Thymus (tissue), 11 donors: ENCODE data around the gene LAMC1. TPM values are rescaled to one million over a fixed set of nuclear protein-coding genes. Genes with fewer than 3 reads are reported as not detected.

ENCODE experiments used
- DNase-seq, 9 donors: peaks; one replicate each; pipeline ENCODE4 v3.0.0-alpha.2; 2013; ENCODE audit warnings: low spot score in 9 of 9, low read depth in 6 of 9, missing footprints in 1 of 9
- H3K27ac ChIP-seq, 2 donors: one replicate each; pipeline ENCODE4 v1.5.1; 2013; ENCODE audit warnings: control low read depth in 1 of 2, low read depth in 1 of 2, low read length in 1 of 2, mild to moderate bottlenecking in 1 of 2, moderate library complexity in 1 of 2
- H3K27me3 ChIP-seq, 2 donors: one replicate each; pipeline ENCODE4 v1.5.1; 2013; ENCODE audit warnings: low read length in 1 of 2; ENCODE audit not compliant: control insufficient read depth in 2 of 2, insufficient read depth in 1 of 2
- H3K36me3 ChIP-seq, 2 donors: one replicate each; pipeline ENCODE4 v1.5.1; 2013; ENCODE audit warnings: low read length in 1 of 2, mild to moderate bottlenecking in 1 of 2, moderate library complexity in 1 of 2; ENCODE audit not compliant: control insufficient read depth in 2 of 2, insufficient read depth in 2 of 2
- H3K4me1 ChIP-seq, 2 donors: one replicate each; pipeline ENCODE4 v1.5.1; 2013; ENCODE audit warnings: low read length in 2 of 2; ENCODE audit not compliant: control insufficient read depth in 2 of 2, insufficient read depth in 2 of 2
- H3K4me3 ChIP-seq, 2 donors: one replicate each; pipeline ENCODE4 v1.5.1; 2013; ENCODE audit warnings: low read length in 2 of 2, control low read depth in 1 of 2, mild to moderate bottlenecking in 1 of 2
- H3K9me3 ChIP-seq, 2 donors: one replicate each; pipeline ENCODE4 v1.5.1; 2013; ENCODE audit warnings: low read length in 1 of 2, mild to moderate bottlenecking in 1 of 2; ENCODE audit not compliant: control insufficient read depth in 2 of 2, insufficient read depth in 1 of 2
- WGBS: extraction: QIAGEN DNeasy Blood & Tissue Kit; methylation state at CpG from one replicate; pipeline ENCODE4 v1.1.7; 2013; 5-methylcytosine and 5-hydroxymethylcytosine counted together
- polyA plus RNA-seq: library from polyadenylated mRNA; stranded (reverse); fragments of 200-250 nt; gene quantifications from one replicate; pipeline ENCODE4 v1.2.3, GENCODE V29; 2013
- total RNA-seq: library from RNA; stranded (reverse); fragments of 120-200 nt; gene quantifications from one replicate; pipeline ENCODE4 v1.2.4, GENCODE V29; 2013
- donor health status: healthy.

LAMC1 gene
- total and polyA plus RNA-seq, 2 donors, result 12.6 to 20.5 TPM

DNA sequence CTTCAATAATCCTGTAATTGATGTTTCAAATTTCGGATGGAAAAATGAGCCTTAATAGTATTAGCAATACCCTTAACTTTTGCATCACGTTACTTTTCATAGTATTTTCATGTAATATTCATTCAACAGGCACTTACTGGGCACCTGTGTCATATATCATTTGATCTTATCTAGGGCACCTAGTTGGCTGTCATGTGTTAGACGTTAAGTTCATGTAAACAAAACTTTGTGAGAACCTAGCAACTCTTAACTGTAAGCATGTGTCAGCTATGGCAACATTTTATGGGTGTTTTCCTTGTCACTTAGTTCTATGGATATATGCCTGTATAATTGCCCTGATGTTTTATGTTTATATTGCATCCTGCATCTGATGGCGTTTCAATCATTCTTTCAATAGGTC, 163.6 kb downstream of the LAMC1 start:
- peak overlapping the region in 1 of 2 donors; percentile 57 for H3K27ac ChIP-seq

DNA sequence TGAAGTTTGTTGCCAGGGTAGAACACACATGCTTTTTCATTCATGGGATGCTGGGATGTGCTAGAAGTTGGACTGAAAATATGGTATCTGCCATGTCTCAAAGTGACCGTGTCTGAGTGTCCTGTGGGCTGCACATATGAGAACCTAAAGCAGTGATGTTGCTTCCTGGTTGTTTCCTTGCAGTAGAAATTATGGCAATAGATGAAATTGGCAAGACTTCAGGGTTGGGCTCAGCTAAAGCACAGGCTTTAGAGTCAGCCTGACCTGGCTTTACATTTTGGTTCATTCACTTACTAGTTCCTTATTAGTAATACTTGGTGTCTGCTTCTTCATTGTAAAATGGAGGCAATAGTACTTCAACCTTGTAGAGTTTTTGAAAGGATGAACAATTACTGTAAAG, 165.0 kb downstream of the LAMC1 start:
- DNase-seq, result no peak
- WGBS, result 95% methylated on average over 1 of the region's 1 CpG

More for the DNA sequence above, 163.6 kb downstream of the LAMC1 start:
- Histone ChIP-seq H3K27me3 (peaks cover 0 to 23% of the 10 kb centered on the region in 2 donors), H3K9me3 (no peaks in the 10 kb centered on the region), H3K4me3 (peak overlapping the region; percentile 41 to 43), H3K4me1 (peaks cover 0 to 10% of the 10 kb centered on the region in 2 donors), H3K36me3 (no peaks in the 10 kb centered on the region)
- 81% methylated on average over 4 of the region's 4 CpGs for WGBS
- peak in 1 of 9 donors; percentile 49 for DNase-seq

DNA sequence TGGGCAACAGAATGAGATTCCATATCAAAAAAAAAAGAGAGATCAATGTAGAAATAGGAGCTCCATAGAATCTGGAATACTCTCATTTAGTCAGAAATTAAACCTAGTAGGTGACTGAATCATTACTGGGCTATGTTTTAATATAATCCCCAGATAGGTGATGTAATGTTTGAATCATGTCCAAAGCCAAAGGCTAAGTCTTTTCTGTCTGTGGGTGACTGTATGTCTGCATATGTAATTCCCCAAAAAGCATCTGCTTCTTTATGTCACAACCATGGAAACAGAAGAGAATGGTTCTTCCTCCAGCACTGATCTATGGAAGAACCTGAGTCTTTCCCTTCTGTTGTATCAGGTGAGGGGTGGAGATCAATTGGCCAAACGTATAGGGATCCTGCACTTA, 168.6 kb downstream of the LAMC1 start:
- 96% methylated on average over 1 of the region's 1 CpG for WGBS
- H3K4me3 ChIP-seq, result no peak overlapping the region
- no peak overlapping the region for H3K27ac ChIP-seq
- DNase-seq, result no peak
- H3K36me3 ChIP-seq, result no peaks in the 10 kb centered on the region
- H3K9me3 ChIP-seq, result no peaks in the 10 kb centered on the region
- H3K27me3 ChIP-seq, result peaks cover 0 to 6% of the 10 kb centered on the region in 2 donors
- H3K4me1 ChIP-seq, result peaks cover 6 to 17% of the 10 kb centered on the region in 2 donors

More for the DNA sequence above, 165.0 kb downstream of the LAMC1 start:
- Histone ChIP-seq H3K36me3 (no peaks in the 10 kb centered on the region), H3K4me1 (peaks cover 0 to 10% of the 10 kb centered on the region in 2 donors), H3K27me3 (peaks cover 0 to 23% of the 10 kb centered on the region in 2 donors), H3K9me3 (no peaks in the 10 kb centered on the region), H3K4me3 (no peak overlapping the region), H3K27ac (no peak overlapping the region)

DNA sequence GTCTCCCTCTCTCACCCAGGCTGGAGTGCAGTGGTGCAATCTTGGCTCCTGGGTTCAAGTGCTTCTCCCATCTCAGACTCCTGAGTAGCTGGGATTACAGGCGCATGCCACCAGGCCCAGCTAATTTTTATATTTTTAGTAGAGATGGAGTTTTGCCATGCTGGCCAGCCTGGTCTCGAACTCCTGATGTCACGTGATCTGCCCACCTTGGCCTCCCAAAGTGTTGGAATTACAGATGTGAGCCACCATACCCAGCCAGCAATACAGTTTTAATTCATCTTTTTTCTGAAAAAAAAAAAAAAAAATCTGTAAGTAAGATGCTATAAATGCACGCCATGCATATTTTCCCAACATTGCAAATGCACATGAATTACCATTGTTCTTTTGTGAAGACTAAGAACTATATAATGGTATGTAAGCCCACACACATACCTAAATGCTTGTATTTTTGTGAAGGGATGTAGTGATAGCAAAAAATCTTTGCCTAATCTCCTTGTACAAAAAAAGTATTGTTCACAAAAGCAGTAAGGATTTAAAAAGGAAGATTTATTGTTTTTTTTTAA, 170.8 kb downstream of the LAMC1 start:
- Histone ChIP-seq H3K9me3 (no peaks in the 10 kb centered on the region), H3K4me1 (peaks cover 6 to 20% of the 10 kb centered on the region in 2 donors), H3K27ac (no peak overlapping the region), H3K36me3 (no peaks in the 10 kb centered on the region), H3K27me3 (no peaks in the 10 kb centered on the region), H3K4me3 (no peak overlapping the region)
- WGBS, result 96% methylated on average over 4 of the region's 4 CpGs
- DNase-seq, result no peak

DNA sequence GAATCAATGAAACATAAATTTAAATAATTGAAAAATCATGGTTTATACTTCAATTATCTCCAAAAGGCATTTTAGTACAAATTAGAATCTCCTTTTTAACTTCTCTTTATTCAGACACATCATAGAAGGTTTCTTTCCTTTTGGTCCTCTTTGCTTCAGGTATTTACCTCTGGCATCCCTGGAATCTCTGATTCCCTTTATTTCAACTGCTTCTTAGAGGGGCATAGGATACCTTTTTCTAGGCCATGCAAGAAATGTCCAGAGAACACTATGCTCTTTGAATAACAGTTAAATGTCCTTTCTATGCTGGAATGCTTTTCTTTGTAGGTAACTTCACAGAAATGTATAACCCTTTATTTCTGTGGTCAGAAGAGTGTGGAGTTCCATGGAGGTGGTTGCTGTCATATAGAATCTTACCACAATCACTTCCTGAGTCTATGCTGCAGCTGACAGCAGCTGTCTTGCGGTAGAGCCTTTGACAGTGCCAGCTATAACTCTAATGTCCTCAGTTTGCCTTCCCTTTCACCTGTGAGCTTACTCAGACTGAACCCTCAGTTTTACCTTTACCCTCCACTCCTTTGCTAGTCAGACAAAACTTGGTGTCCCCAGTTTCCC, 171.4 kb downstream of the LAMC1 start:
- 7% methylated on average over 1 of the region's 1 CpG for WGBS
- Histone ChIP-seq H3K27me3 (no peaks in the 10 kb centered on the region), H3K27ac (peak overlapping the region in 1 of 2 donors; percentile 82), H3K9me3 (no peaks in the 10 kb centered on the region), H3K4me1 (peaks cover 6 to 20% of the 10 kb centered on the region in 2 donors), H3K4me3 (no peak overlapping the region), H3K36me3 (no peaks in the 10 kb centered on the region)
- peak in 8 of 9 donors; percentile 44 to 87 (median 66) for DNase-seq

DNA sequence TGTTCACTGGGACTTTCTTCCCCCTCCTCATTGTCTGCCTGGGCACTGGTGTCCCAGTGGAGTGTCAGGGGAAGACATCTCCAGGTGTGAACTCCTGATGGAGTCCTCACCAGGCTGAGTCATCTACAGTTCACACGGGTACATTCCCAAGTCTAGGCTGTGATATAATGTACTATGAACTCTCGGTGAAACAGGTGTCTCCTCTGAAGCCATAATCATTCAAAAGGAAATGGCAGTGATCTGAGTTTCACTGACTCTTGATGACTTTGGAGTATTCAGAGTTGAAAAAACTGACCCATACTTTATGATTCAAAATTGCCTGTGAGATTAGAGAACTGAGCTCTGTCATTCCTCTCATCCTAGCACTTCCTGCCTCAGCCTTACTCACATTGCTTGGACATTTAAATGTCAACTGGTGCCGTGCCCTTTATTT, 171.9 kb downstream of the LAMC1 start:
- Histone ChIP-seq H3K27me3 (no peaks in the 10 kb centered on the region), H3K4me1 (peaks cover 6 to 20% of the 10 kb centered on the region in 2 donors), H3K27ac (peak overlapping the region; percentile 19 to 82), H3K9me3 (no peaks in the 10 kb centered on the region), H3K4me3 (no peak overlapping the region), H3K36me3 (no peaks in the 10 kb centered on the region)
- WGBS, result 33% methylated on average over 3 of the region's 3 CpGs
- no peak for DNase-seq

Other genes with a start within 250 kb of the LAMC1 start
- gene NPL, start 233.6 kb upstream of the LAMC1 start, total RNA-seq, result 10.9 TPM
- 30.7 TPM for gene NPL, start 233.6 kb upstream of the LAMC1 start, polyA plus RNA-seq
- 214 TPM for gene DHX9, start 184.1 kb upstream of the LAMC1 start, total RNA-seq
- 108 TPM for gene DHX9, start 184.1 kb upstream of the LAMC1 start, polyA plus RNA-seq
- not detected for gene SHCBP1L, start 70.3 kb upstream of the LAMC1 start, total RNA-seq
- gene SHCBP1L, start 70.3 kb upstream of the LAMC1 start, polyA plus RNA-seq, result not detected
- gene LAMC2, start 162.8 kb downstream of the LAMC1 start, total RNA-seq, result 8.2 TPM
- gene LAMC2, start 162.8 kb downstream of the LAMC1 start, polyA plus RNA-seq, result 10.4 TPM